Thoracic aorta (tissue), 2 donors: ENCODE measurements around the gene HMCN2. TPM values are rescaled to one million over a fixed set of nuclear protein-coding genes. Genes with fewer than 3 reads are reported as not detected.
A peak's percentile ranks its signal among the peaks of the same experiment; 100 is the strongest.

ENCODE experiments used
- ATAC-seq: fragments of 150-250 bp; one replicate; pipeline ENCODE4 v1.8.0; 2017; ENCODE audit warnings: low read depth; ENCODE audit not compliant: insufficient number of reproducible peaks, low FRiP score
- DNase-seq: peaks from one replicate; pipeline ENCODE4 v3.0.0-alpha.2; 2020; ENCODE audit warnings: low spot score
- H3K27ac ChIP-seq, 2 donors: fragments of 200-600 bp; sonication (generic); 1 replicate in 1 of 2; 2 replicates in 1 of 2; pipeline ENCODE4 v1.5.1; 2016; ENCODE audit warnings: mild to moderate bottlenecking in 2 of 2, moderate library complexity in 2 of 2
- H3K27me3 ChIP-seq: fragments of 200-600 bp; sonication (generic); replicated peaks from 2 replicates; pipeline ENCODE4 v1.6.0; 2016; ENCODE audit warnings: mild to moderate bottlenecking; ENCODE audit not compliant: insufficient read depth
- H3K36me3 ChIP-seq: fragments of 200-600 bp; sonication (generic); one replicate; pipeline ENCODE4 v1.5.1; 2016
- H3K4me1 ChIP-seq, 2 donors: fragments of 200-600 bp; sonication (generic); 1 replicate in 1 of 2; 2 replicates in 1 of 2; pipeline versions ENCODE4 v1.5.1 to v1.6.0; 2016; ENCODE audit warnings: low read depth in 2 of 2, mild to moderate bottlenecking in 1 of 2; ENCODE audit not compliant: control insufficient read depth in 1 of 2
- H3K4me3 ChIP-seq: fragments of 200-600 bp; sonication (generic); 2 replicates; pipeline ENCODE4 v1.5.1; 2016; ENCODE audit warnings: mild to moderate bottlenecking
- H3K9me3 ChIP-seq: fragments of 200-600 bp; sonication (generic); 2 replicates; pipeline ENCODE4 v1.5.1; 2016
- total RNA-seq, 2 donors: library from RNA; depleted of rRNA; stranded (reverse); fragments of >200 nt; gene quantifications; one replicate each; pipeline versions ENCODE4 v1.1.0 to v1.2.3, GENCODE V29; 2016
- TF ChIP-seq, protein P1 (sequence below): fragments of 200-600 bp; sonication (generic); IDR thresholded peaks from one replicate; pipeline ENCODE4 v1.5.1; 2019; ENCODE audit warnings: antibody characterized with exemption

The HMCN2 gene
- total RNA-seq, 2 donors from 2014 or later: 2.4 to 6.3 TPM

- no peak for DNase-seq
- H3K4me3 ChIP-seq: no peak overlapping the region
- H3K4me1 ChIP-seq: peaks cover 0 to 14% of the 10 kb centered on the region in 2 donors
- H3K27ac ChIP-seq: no peak overlapping the region
- H3K36me3 ChIP-seq: no peaks in the 10 kb centered on the region
- no peak for ATAC-seq
- peaks cover 7% of the 10 kb centered on the region for H3K27me3 ChIP-seq
- H3K9me3 ChIP-seq: no peaks in the 10 kb centered on the region
- TF ChIP-seq, protein P1, sequence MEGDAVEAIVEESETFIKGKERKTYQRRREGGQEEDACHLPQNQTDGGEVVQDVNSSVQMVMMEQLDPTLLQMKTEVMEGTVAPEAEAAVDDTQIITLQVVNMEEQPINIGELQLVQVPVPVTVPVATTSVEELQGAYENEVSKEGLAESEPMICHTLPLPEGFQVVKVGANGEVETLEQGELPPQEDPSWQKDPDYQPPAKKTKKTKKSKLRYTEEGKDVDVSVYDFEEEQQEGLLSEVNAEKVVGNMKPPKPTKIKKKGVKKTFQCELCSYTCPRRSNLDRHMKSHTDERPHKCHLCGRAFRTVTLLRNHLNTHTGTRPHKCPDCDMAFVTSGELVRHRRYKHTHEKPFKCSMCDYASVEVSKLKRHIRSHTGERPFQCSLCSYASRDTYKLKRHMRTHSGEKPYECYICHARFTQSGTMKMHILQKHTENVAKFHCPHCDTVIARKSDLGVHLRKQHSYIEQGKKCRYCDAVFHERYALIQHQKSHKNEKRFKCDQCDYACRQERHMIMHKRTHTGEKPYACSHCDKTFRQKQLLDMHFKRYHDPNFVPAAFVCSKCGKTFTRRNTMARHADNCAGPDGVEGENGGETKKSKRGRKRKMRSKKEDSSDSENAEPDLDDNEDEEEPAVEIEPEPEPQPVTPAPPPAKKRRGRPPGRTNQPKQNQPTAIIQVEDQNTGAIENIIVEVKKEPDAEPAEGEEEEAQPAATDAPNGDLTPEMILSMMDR: no peak
Observed at GRCh38 chr9:130430232-130430631, 164.7 kb downstream of the HMCN2 start.

DNA sequence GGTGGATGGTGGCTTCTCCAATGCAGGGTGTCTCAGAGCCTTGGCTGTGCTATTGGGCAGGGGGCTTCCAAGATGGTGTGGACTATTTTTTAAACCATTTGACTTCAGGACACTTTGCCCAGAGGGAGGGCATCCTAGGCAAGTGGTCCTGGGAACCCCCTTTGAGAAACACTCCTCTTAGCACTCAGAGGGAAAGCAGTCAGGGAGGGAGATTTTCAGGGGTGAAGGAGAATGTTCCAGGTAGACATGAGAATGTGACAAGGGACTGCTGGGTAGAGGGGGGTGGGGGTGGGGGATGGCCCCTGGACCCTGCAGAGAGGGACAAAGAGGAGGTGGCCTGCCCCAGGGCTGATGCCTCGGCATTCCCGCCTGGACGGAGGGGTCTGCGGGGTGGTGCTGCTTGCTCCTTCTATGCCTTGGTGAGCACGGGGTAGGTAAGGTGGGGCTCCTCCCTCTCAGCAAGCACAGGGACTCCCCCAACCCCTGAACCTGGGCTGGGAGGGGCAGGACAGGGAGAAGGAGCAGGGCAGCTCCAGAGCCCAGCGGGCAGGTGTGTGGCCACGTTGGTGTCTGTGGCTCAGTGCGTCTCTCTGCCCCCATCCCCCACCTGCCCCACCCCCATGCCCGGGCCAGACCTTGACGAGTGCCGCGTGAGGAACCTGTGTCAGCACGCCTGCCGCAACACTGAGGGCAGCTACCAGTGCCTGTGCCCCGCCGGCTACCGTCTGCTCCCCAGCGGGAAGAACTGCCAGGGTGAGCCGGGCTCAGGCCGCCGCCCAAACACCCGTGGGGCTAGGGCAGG is 165.4 kb downstream of the HMCN2 start:
- TF ChIP-seq, protein P1: no peak
- Histone ChIP-seq H3K36me3 (no peaks in the 10 kb centered on the region), H3K27me3 (peaks cover 7% of the 10 kb centered on the region), H3K4me1 (peaks cover 0 to 14% of the 10 kb centered on the region in 2 donors), H3K27ac (no peak overlapping the region), H3K9me3 (no peaks in the 10 kb centered on the region), H3K4me3 (no peak overlapping the region)
- ATAC-seq (no peak), DNase-seq (no peak)

DNA sequence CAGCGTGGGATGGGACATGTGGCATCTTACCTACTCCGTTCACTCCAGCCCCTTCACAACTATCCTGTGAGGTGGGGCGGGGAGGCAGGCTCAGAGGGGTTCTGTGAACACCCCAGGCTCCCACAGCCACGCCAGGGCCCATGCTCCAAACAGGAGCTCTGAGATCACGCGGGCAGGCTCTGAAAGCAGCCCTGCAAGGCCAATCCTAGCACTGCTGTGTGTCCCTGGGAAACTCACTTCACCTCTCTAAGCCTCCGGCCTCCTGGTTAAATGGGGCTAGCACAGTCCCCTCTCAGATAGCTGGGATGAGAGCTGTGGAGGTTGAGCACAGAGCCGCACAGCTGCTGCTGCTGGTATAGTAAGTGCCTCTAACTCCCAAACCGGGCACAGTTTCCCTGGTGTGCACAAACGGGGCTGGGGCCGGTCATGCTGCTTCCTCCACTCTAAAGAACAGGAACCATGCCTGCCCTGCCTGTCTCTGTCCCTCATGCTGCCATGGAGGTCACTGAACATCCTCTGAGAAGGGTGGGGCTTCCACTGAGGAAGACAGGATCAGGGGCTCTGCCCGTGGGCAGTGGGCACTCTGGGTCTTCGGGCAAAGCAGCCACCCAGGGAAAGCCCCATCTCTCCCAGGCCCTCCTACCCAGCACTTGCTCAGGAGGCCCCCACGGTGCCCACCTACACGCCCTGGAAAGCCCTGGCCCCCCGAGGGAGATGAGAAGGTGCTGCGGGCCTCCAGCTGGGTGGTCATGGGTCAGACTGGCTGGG is 166.2 kb downstream of the HMCN2 start:
- TF ChIP-seq, protein P1: no peak
- Histone ChIP-seq H3K36me3 (no peaks in the 10 kb centered on the region), H3K27ac (no peak overlapping the region), H3K4me3 (no peak overlapping the region), H3K9me3 (no peaks in the 10 kb centered on the region), H3K4me1 (peaks cover 0 to 14% of the 10 kb centered on the region in 2 donors), H3K27me3 (peaks cover 7% of the 10 kb centered on the region)
- ATAC-seq: no peak
- no peak for DNase-seq

GRCh38 chr9:130432362-130432761 is 166.8 kb downstream of the HMCN2 start:
- Histone ChIP-seq H3K27me3 (peaks cover 7% of the 10 kb centered on the region), H3K4me1 (peaks cover 0 to 14% of the 10 kb centered on the region in 2 donors), H3K27ac (no peak overlapping the region), H3K36me3 (no peaks in the 10 kb centered on the region), H3K4me3 (no peak overlapping the region), H3K9me3 (no peaks in the 10 kb centered on the region)
- DNase-seq: no peak
- TF ChIP-seq, protein P1: no peak
- ATAC-seq: no peak

DNA sequence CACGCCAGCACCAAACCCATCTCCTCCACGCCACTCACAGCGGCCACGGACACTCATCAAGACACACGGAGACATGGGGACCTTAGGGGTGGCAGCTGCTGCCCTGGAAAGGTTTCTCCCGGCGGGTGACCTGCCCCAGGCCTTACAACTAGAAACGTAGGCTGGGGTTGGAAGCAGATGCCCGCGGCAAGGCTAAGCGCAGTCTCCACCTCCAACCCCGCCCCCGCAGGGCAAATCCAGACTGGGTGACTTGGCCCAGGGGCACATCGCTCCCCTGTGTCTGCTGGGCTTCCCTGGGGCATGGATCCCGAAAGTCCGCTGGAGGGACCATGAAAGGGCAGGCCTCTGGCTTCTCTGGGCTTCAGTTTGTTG is 167.2 kb downstream of the HMCN2 start:
- ATAC-seq (no peak), DNase-seq (no peak)
- TF ChIP-seq, protein P1: no peak
- Histone ChIP-seq H3K9me3 (no peaks in the 10 kb centered on the region), H3K4me1 (peaks cover 0 to 14% of the 10 kb centered on the region in 2 donors), H3K27ac (no peak overlapping the region), H3K4me3 (peak overlapping the region; percentile 61), H3K36me3 (no peaks in the 10 kb centered on the region), H3K27me3 (peaks cover 7% of the 10 kb centered on the region)
